GM19328 (cell line): ENCODE measurements around the gene AIMP2.
"Not testable (repeated sequence)": the region's sequence is repeated elsewhere in the genome, so short reads cannot be mapped to it uniquely, and the experiment has no call there.

ENCODE experiments used
- ATAC-seq: cut with Tn5 transposase; IDR thresholded peaks from one replicate; pipeline ENCODE4 v1.9.1; 2021; ENCODE audit warnings: mild to moderate bottlenecking, moderate library complexity; ENCODE audit not compliant: unreplicated experiment

The AIMP2 gene

DNA sequence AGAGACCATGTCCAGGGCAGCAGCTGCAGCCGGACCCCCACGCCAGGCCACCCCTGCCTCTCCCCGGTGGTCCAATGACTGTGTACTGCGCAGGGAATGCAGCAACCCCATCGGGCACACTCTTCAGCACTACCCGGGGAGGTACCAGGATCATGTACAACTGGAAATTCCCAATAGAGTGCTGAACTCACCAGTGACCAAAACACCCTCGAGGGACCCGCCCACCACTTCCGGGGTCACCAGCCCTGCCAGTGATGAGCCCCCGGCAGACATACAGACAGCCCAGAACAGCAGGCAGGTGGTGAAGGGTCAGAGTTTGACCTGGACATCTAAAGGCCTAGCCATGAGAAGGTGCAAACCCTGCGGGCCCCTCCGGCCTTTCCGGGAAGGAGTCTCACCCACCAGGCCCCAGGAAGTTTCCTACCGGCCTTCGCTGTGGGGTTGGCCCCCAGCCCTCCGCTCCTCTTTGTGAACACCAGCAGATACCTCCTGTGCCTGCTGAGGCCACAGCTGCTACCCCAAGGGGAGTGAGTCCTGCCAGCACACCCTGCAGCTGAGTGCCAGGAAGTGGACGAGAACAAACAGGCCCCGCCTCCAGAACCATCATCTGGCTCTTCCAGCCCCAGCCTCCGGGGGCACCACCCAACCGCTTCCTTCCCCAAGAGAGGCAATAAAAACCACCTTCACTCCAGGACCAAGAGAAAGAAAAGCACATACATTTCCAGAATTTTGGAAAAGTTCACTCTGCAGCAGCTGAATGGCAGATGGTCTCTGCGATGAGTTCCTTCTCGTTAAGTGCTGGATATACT, 17.1 kb downstream of the AIMP2 start:
- no peak for ATAC-seq

DNA sequence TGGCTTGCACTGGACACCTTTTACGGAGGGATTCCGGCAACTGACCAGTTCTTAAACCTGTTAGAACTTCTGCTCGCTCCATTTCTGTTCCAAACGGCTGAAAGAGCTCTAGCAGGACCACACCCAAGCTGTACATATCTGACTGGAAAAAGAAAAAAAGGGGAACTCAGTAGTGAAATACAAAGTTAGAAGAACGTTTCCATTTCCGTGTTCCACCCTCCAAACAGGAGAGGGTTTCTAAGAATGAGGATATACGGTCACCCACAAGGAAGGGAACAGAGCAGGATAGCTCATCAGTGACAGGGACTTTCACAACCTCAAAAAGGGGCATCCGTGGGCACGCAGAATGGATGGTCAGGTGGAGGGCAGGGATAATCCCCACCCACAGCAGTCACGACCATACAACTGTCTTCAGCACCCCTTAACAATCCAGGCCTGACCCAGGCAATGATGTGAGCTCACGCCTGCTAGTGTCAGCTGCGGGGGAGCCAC, 17.8 kb downstream of the AIMP2 start:
- ATAC-seq = no peak

DNA sequence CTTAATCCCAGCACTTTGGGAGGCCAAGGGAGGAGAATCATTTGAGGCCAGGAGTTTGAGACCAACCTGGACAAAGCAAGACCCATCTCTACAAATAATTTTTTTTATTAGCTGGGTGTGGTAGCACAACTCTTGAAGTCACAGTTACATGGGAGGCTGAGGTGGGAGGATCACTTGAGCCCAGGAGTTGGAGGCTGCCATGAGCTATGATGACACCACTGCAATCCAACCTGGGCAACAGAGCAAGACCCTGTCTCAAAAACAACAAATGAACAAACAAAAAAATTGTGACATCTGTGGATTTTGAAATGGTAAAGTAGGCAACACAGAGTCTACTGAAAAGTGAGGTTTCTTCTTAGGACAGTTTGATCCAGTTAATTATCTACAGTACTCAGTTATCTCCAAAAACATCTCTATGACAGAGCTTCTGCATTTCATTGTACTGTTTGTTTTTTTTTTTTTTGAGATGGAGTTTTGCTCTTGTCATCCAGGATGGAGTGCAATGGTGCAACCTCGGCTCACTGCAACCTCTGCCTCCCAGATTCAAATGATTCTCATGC, 18.8 kb downstream of the AIMP2 start:
- no peak for ATAC-seq

DNA sequence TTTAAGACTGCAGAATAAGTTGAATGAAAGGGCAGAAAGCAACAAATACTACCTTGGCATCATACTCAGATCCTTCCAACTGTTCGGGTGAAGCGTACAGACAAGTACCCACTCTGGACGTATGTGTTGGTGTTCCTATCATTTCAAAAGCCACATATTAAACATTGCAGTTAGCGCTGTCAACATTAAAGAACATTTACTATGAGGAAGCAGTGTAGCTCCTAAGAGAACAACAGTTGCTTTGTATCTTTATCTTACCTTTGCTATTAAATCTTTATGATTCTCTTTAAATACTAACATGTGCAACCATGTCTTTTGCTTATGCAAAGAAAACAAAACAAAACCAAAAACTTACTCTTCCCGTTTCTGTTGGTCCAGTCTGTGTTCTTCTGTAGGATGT, 19.5 kb downstream of the AIMP2 start:
- no peak for ATAC-seq

DNA sequence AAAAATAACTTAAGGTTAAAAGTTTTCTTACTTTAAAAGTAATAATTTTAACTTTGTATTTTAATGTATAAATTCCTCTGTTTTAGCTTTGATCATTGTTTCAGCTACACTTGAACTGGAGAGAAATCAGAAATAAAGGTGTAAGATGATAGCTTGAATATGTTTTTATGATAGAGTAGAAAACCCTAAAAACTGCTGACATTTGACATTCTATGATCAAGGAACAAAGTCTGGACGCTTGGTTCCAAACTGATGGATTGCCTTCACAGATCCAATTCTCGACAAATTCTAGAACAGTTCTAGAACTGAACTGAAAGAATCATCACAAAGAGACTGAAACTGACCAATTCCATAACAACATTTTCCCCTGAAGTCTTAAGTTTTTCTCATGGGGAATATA, 21.9 kb downstream of the AIMP2 start, which contains the start of gene ANKRD61:
ANKRD61 (plus strand) TSS at position 389 of the 400 bp plus-strand sequence; CDS start at position 389, 0 bp downstream.
- ATAC-seq = no peak

DNA sequence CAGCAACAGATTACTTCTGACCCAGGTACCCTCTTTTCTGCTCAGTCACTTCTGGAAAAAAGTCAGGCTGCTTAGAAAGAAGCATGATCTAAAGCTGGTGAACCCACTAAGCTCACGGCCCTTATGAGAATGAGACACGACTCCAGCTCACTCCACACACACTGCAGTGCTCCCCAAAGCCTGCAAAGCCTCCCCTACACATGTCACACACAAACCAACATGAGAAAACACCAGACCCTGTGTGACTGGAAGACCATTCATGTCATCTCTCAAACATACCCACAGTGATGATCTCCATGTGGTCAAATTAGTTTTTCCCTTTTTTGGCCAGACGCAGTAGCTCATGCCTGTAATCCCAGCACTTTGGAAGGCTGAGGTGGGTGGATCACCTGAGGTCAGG, 22.5 kb downstream of the AIMP2 start:
- no peak for ATAC-seq

DNA sequence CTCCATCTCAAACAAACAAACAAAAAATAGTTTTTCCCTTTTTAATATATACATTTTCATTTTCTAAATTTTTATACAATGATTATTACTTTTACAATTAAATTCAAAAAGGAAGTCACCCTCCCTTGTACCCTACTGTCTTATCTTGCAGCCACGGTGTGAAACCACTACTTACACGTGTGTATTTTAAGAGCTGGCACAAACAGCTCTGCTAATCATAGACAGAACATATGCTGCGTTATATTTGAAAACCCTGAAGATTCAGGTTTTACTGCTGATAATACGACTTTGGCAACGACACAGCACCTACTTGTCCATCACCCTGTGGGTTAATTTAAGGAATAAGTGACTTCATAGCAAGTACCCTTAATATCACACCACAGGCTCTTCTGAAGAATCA, 23.1 kb downstream of the AIMP2 start:
- no peak for ATAC-seq

DNA sequence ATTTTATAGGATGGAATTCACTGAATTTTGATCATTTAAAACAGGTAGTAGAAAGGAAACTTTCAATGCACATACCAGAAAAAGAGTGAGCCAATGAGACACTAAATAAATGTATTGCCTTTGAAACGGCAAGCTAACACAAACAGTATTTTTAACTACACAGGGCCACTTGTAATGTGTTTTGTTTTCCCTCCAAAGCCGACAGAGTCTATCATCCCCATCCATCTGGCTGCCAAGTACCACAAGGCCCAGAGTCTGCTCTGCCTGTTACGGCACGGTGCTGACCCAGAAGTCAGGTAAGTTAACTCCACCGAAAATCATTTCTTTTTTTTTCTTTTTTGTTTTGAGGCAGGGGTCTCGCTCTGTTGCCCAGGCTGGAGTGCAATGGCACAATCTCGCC, 23.6 kb downstream of the AIMP2 start:
- no peak for ATAC-seq

DNA sequence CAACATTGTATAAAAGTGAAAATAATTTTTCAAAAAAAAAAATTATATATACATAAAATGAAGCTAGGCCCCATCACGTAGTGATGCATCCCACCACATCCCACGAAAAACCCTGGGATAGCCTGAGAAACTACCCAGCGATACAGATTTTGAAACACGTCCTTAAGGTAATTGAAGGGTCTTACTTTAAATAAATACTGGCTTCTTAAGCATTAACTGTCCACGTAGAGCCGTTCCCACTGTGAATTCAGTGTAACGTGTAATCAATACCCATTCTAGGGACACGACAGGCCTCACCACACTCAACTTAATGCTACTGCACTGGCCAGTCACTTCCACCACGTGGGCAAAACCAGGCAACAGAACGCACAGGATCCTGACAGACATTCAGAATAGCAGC, 26.1 kb downstream of the AIMP2 start:
- no peak for ATAC-seq

DNA sequence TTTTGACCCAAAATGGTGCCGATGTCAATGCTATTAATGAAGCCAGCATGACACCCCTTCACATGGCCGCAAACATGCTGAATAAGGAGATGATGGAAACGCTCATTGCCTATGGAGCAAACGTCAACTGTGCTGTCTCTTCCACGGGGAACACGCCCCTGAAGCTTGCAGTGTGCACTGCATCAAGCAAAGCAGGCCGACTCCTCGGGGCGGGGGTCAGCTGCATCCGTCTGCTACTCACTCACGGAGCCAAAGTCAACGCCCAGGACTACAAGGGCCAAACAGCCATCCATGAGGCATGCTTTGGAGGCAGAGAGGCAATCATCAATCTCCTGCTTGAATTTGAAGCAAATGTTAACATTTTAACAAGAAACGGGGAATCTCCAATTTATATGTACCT, 26.6 kb downstream of the AIMP2 start:
- no peak for ATAC-seq

DNA sequence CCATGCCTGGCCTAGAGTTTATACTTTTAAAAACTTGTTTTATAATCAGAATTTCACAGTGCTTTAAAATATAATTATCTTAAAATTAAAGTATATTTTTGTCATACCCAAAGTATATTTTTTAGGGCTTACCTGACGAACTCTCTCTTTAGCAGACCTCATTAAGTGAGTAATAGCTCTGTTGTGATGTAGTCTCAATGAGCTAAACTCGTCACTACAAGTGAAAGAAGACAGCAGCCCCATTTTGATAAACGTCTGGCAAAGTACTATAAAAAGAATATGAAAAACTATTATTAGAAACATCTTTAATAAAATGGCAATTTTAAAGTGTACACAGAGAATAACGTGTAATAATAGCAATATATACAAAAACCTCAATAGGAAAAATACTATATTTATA, 40.7 kb downstream of the AIMP2 start:
- no peak for ATAC-seq

DNA sequence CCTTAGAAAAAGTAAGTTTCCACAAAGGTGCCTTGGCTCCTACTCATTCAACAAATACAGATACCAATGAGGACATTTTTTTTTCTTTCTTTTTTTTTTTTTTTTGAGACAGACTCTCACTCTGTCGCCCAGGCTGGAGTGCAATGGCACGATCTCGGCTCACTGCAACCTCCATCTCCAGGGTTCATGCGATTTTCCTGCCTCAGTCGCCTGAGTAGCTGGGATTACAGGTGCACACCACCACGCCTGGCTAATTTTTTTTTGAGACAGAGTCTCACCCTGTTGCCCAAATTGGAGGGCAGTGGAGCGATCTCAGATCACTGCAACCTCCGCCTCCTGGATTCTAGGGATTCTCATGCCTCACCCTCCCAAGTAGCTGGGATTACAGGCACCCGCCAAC, 42.1 kb downstream of the AIMP2 start:
- not testable (repeated sequence) for ATAC-seq

DNA sequence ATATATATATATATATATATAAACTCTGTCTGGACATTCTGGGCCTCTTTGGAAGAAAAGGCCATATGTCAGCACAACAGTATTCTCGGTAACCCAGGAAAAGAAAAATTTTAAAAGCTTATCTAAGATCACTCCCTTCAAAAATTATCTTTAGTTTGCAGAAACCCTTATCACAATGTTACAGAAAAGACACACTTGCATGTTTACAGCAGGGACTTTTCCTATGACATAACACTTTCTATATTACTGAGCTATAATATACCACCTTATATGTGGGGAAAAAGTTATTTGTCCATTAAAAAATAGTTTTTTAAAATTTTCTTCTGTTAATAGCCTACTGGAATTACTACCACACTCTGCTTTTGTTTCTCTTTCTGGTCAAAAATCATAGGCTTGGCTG, 47.5 kb downstream of the AIMP2 start:
- no peak for ATAC-seq

DNA sequence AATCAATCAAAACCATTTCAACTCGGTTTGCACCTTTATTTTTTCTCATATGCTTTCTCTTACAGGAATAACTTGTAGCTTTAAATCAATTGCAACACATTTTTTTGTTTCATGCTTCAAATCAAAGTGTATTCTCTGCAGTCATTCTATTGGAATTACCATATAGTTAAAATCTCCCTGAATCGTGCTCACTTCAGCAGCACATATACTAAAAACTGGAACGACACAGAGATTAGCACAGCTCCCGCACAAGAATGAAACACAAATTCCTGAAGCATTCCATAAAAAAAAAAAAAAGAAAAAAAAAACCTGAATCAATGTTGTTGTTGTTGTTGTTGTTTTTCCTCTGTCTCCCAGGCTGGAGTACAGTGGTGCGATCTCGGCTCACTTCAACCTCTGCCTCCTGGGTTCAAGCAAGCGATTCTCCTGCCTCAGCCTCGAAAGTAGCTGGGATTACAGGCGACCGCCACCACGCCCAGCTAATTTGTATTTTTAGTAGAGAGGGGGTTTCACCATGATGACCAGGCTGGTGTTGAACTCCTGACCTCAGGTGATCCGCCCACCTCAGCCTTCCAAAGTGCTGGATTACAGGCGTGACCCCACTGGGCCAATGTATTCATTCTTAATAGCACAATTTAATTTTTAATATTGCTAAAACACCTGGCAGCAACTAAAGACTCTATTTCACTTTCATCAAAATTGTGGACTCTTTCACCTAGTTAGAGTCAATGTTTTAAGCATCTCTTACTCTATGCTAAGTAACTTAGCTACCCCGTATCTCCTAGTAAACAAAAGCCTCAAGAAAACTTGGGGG, 48.5 kb downstream of the AIMP2 start:
- no peak for ATAC-seq

DNA sequence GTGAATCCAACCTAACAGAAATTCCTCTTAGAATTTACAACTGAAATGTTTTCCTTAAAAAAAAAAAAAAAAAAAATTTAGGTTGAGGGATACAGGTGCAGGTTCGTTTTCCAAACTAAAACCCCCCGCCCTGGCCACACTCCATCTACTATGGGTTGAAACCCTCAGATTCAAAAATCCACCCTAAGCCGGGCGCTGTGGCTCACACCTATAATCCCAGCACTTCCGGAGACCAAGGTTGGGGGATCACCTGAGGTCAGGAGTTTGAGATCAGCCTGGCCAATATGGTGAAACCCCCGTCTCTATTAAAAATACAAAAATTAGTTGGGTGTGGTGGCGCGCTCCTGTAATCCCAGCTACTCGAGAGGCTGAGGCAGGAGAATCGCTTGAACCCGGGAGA, 50.9 kb downstream of the AIMP2 start:
- not testable (repeated sequence) for ATAC-seq

DNA sequence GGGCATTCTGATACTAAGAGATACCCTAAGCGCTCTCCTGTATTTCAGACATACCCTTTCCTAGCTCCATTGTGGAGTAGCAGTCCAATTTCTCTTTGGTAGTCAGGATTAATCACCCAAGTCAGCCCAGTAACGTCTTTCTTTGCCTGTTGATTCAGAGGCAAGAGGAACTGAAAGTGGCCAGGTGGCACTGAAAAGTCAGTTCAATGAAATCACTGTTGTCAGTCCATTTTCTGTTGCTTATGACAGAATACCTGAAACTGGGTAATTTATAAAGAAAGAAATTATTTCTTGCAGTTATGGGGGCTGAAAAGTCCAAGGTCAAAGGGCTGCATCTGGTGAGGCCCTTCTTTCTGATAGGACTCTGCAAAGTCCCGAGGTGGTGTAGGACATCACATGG, 62.3 kb downstream of the AIMP2 start:
- no peak for ATAC-seq
